Kidney (tissue), 14 donors: ENCODE data around the gene DENND4C. TPM values are rescaled to one million over a fixed set of nuclear protein-coding genes. Genes with fewer than 3 reads are reported as not detected.
"Not testable (repeated sequence)": the region's sequence is repeated elsewhere in the genome, so short reads cannot be mapped to it uniquely, and the experiment has no call there.

Experiments used
- DNase-seq, 5 donors: peaks; one replicate each; pipeline ENCODE4 v3.0.0-alpha.2; 2013 to 2020
- FAIRE-seq: peaks from 2 replicates; lab custom pipeline; 2012; peaks lifted over from hg19 to GRCh38; lab: Jason Lieb, UNC
- H3K27ac ChIP-seq, 2 donors: one replicate each; pipeline ENCODE4 v1.7.0; 2013; ENCODE audit warnings: low read depth in 2 of 2, low read length in 2 of 2, inconsistent platforms in 1 of 2
- H3K27me3 ChIP-seq: one replicate; pipeline ENCODE4 v1.7.1; 2013; ENCODE audit warnings: low read length, inconsistent platforms; ENCODE audit not compliant: control insufficient read depth, insufficient read depth
- H3K36me3 ChIP-seq, 3 donors: one replicate each; pipeline versions ENCODE4 v1.7.0 to v1.7.1; 2013; ENCODE audit warnings: low read length in 3 of 3, control low read depth in 1 of 3, inconsistent platforms in 1 of 3; ENCODE audit not compliant: insufficient read depth in 3 of 3, control insufficient read depth in 2 of 3
- H3K4me1 ChIP-seq, 3 donors: one replicate each; pipeline versions ENCODE4 v1.7.0 to v1.7.1; 2013; ENCODE audit warnings: low read length in 3 of 3, inconsistent platforms in 1 of 3, low read depth in 1 of 3; ENCODE audit not compliant: control insufficient read depth in 2 of 3, insufficient read depth in 2 of 3
- H3K4me3 ChIP-seq, 3 donors: one replicate each; pipeline versions ENCODE4 v1.7.0 to v1.8.1; 2013; ENCODE audit warnings: low read length in 3 of 3, control low read depth in 1 of 3, inconsistent platforms in 1 of 3
- H3K9ac ChIP-seq, 3 donors: one replicate each; pipeline versions ENCODE4 v1.7.0 to v1.7.1; 2013; ENCODE audit warnings: low read length in 3 of 3, control low read depth in 1 of 3, inconsistent platforms in 1 of 3
- H3K9me3 ChIP-seq, 3 donors: one replicate each; pipeline versions ENCODE4 v1.7.0 to v1.7.1; 2013; ENCODE audit warnings: low read length in 3 of 3, control low read depth in 1 of 3, inconsistent platforms in 1 of 3; ENCODE audit not compliant: control insufficient read depth in 2 of 3, insufficient read depth in 1 of 3
- CTCF ChIP-seq: IDR thresholded peaks from 3 replicates; pipeline ENCODE4 v1.5.1; 2012; ENCODE audit warnings: mild to moderate bottlenecking, moderate library complexity, borderline replicate concordance; ENCODE audit not compliant: insufficient read depth; ENCODE audit errors: extremely low read depth
- intact Hi-C: fragments of 100-400 bp; cut with DNase I; formaldehyde crosslinking; loops from one replicate; pipeline ENCODE4 v1.11.1; 2022
- polyA plus RNA-seq: library from polyadenylated mRNA; stranded (reverse); fragments of 350-450 nt; fragmentation: Illumina TruSeq; extraction: RNeasy Lipid Tissue Mini Kit (QIAGEN cat#74804); gene quantifications from one replicate; pipeline ENCODE4 v1.2.3, GENCODE V29; 2014; ENCODE audit warnings: low read depth, low replicate concordance; ENCODE audit not compliant: insufficient read depth
- total RNA-seq: library from RNA; stranded (reverse); fragmentation: NEBNext Ultra II Directional; extraction: Animal tissue kit (Norgen Biotek cat#: 25700); gene quantifications from one replicate; pipeline ENCODE4 v1.2.1, GENCODE V29; 2021
- donor health status: control.
- donor health status: control.
- donor health status: control.
- donor health status: control.
- donor health status: control.
- donor health status: DM: yes; HTN: yes; CAD: no.
- donor health status: Normal renal cell carcinoma (clear cell type).

The DENND4C gene
- total and polyA plus RNA-seq, 2 donors from 2014 or later = 6.2 to 59.5 TPM

GRCh38 chr9:19385786-19386501, 155.5 kb downstream of the DENND4C start:
- H3K27ac ChIP-seq = no peak overlapping the region
- FAIRE-seq (no peak), DNase-seq (no peak)
- TF ChIP-seq CTCF = no peak
- H3K9me3 ChIP-seq = no peaks in the 10 kb centered on the region
- H3K4me1 ChIP-seq = no peaks in the 10 kb centered on the region
- intact Hi-C loops = no loop called here
- H3K36me3 ChIP-seq = no peaks in the 10 kb centered on the region
- H3K27me3 ChIP-seq = no peaks in the 10 kb centered on the region
- H3K4me3 ChIP-seq = no peak overlapping the region
- no peak overlapping the region for H3K9ac ChIP-seq

GRCh38 chr9:19386502-19387044, 156.1 kb downstream of the DENND4C start:
- Histone ChIP-seq H3K27ac (no peak overlapping the region), H3K9ac (no peak overlapping the region), H3K36me3 (no peaks in the 10 kb centered on the region), H3K9me3 (no peaks in the 10 kb centered on the region), H3K4me3 (no peak overlapping the region), H3K27me3 (no peaks in the 10 kb centered on the region), H3K4me1 (no peaks in the 10 kb centered on the region)
- no peak for FAIRE-seq
- TF ChIP-seq CTCF = no peak
- peak in 1 of 5 donors; percentile 29 for DNase-seq
- intact Hi-C loops = no loop called here

DNA sequence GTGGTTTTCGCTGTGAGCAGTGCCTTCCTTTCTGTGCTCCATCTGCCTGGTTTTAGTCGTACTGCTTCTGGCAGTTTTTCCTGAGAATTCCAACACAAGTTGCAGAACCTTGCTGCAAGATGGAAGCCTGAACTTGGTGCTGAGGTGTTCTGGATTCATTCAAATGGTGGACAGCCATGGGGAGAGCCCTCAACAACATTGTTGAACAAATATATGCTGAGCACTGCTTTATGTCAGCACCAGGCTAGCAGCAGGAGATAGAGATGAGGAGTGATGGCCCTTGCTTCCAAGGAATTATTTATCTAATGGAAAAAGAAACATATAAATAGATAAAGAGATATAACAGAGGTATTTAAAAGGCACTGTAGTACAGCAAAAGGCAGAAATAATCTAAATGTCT, 156.8 kb downstream of the DENND4C start:
- H3K27ac ChIP-seq = no peak overlapping the region
- no peaks in the 10 kb centered on the region for H3K4me1 ChIP-seq
- H3K9ac ChIP-seq = no peak overlapping the region
- H3K9me3 ChIP-seq = no peaks in the 10 kb centered on the region
- DNase-seq (no peak), FAIRE-seq (no peak)
- no peak overlapping the region for H3K4me3 ChIP-seq
- TF ChIP-seq CTCF = no peak
- H3K36me3 ChIP-seq = no peaks in the 10 kb centered on the region
- H3K27me3 ChIP-seq = no peaks in the 10 kb centered on the region
- intact Hi-C loops = no loop called here

GRCh38 chr9:19389539-19389938, 159.0 kb downstream of the DENND4C start:
- intact Hi-C loops, H3K9ac ChIP-seq, H3K36me3 ChIP-seq, H3K27ac ChIP-seq, H3K4me3 ChIP-seq, DNase-seq, H3K27me3 ChIP-seq, FAIRE-seq, H3K9me3 ChIP-seq, H3K4me1 ChIP-seq: not testable (repeated sequence)
